Astrocyte of the spinal cord (primary cell): ENCODE measurements around the gene ATP5PB.

Source experiments
- DNase-seq: peaks from one replicate; pipeline ENCODE4 v3.0.0; 2011; ENCODE audit warnings: low read depth, low spot score
- H3K4me3 ChIP-seq: 2 replicates; pipeline ENCODE4 v1.5.1; 2011; ENCODE audit warnings: low read depth, mild to moderate bottlenecking, low read length, moderate library complexity
- CTCF ChIP-seq: IDR thresholded peaks from 2 replicates; pipeline ENCODE4 v1.5.1; 2012; ENCODE audit warnings: low read depth, mild to moderate bottlenecking, low read length, inconsistent platforms
- in situ Hi-C: cut with HindIII; loops from 2 replicates; pipeline ENCODE4 v1.10.0; 2017; ENCODE audit warnings: low sequenced_read_pairs

ATP5PB gene

GRCh38 chr1:111470596-111470995, 21.3 kb downstream of the ATP5PB start:
- DNase-seq: no peak
- H3K4me3 ChIP-seq: no peak overlapping the region
- no peak for TF ChIP-seq CTCF
- in situ Hi-C loops: no loop called here

DNA sequence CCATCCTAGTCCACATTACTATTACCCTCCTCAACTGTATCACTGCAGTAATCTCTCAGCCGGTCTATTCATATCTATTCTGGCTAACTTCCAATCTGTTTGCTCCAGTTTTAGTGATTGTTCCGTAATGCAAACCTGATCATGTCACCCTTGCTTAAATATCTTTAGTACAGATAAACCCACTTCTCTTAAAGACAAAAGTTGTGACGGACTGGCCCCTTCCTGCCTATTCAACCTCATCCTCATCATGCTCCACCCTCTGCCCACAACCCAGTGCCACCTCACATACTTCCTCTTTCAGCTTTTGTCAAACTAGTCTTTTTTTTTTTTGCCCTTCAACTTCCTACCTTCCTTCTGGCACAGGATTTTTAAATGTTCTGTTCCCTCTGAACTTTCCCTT, 21.7 kb downstream of the ATP5PB start:
- no peak for TF ChIP-seq CTCF
- no peak overlapping the region for H3K4me3 ChIP-seq
- in situ Hi-C loops: no loop called here
- no peak for DNase-seq

DNA sequence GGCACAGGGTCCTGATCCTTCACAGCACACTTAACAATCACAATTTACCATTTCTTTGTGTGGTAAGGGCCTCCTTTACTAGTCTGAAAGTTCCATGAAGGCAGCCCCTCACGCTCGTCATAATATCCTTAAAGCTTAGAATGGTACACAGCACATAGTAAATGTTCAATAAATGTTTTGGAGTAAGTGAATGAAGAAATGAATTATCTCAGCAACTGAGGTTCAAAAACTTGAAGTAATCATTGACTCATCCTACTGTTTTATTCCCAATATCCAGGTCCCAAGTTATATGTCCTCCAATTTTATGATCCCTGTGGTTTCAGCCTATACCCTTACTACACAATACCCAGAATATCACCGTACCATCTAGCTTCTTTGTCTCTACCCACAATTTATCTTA, 22.3 kb downstream of the ATP5PB start:
- in situ Hi-C loops: no loop called here
- H3K4me3 ChIP-seq: no peak overlapping the region
- no peak for TF ChIP-seq CTCF
- DNase-seq: no peak

DNA sequence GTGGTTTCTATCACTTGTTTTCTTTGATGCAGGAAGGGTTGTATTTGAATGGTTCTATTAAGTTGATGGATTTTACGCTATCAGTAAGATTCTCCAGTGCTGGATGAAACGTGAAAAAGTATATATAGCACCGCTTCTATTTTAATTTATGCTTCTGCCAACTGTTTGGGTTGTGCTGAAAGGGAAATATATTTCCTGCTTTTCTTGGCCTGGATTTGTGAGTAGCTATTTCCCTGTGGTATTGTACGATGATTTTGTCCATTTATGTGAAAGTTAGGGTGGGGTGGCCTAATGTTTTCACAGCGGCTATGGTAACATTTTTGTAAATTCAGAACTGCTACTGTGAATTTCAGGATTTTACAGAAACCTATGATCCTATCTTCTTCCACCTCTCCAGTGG, 24.8 kb downstream of the ATP5PB start:
- no peak overlapping the region for H3K4me3 ChIP-seq
- in situ Hi-C loops: no loop called here
- no peak for TF ChIP-seq CTCF
- no peak for DNase-seq

DNA sequence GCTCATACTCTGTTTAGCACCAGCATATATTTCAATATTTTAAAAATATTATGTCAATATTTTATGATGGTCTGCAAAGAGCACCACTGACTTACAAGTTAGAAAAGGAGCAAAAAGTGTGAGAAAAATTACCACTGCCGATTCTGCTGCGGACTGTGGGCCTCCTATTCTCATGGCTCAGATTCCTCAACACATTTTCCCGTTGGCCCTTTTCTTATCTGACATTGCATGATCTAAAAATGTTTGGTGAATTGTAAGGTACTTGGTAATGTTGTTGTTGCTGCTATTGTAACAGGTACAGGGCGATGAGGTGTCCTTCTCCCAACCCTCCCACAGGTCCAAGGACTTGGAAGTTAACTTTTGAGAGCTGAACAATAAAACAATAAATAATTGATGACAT, 25.3 kb downstream of the ATP5PB start:
- in situ Hi-C loops: no loop called here
- no peak for DNase-seq
- no peak for TF ChIP-seq CTCF
- no peak overlapping the region for H3K4me3 ChIP-seq

GRCh38 chr1:111475701-111476100, 26.4 kb downstream of the ATP5PB start:
- DNase-seq: no peak
- TF ChIP-seq CTCF: no peak
- H3K4me3 ChIP-seq: no peak overlapping the region
- in situ Hi-C loops: no loop called here

- no peak for TF ChIP-seq CTCF
- no peak for DNase-seq
- in situ Hi-C loops: no loop called here
- H3K4me3 ChIP-seq: no peak overlapping the region
Observed at GRCh38 chr1:111476214-111476613, 26.9 kb downstream of the ATP5PB start.
